ENCODE measurements around the gene PHETA1. TPM values are rescaled to one million over a fixed set of nuclear protein-coding genes. Genes with fewer than 3 reads are reported as not detected.
"Not testable (repeated sequence)": the region's sequence is repeated elsewhere in the genome, so short reads cannot be mapped to it uniquely, and the experiment has no call there.

PHETA1 gene
- total and polyA plus RNA-seq, 11 donors = 12.8 to 48.7 (median 24.5) TPM

DNA sequence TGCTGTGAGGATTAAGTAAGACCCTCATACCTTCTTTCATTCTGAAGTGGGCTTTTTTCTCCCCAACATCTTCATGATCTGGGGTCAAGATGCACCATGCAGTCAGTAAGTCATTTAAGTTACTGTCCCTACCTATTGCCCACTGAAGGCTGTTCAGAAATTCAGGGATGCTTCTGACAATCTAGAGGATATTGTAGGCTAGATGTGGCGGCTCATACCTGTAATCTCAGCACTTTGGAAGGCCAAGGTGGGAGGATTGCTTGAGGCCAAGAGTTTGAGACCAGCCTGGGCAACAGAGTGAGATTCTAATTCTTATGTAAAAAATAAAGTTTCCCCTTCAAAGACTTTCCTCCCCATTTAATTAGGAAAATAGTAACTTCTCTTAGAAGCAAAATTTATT, 28.7 kb downstream of the PHETA1 start:
- Histone ChIP-seq H3K4me1 (no peaks in the 10 kb centered on the region), H3K9me3 (peaks cover 0 to 5% (median 0%) of the 10 kb centered on the region in 12 donors), H3K4me3 (no peak overlapping the region), H3K27ac (no peak overlapping the region), H3K36me3 (no peaks in the 10 kb centered on the region), H3K27me3 (no peaks in the 10 kb centered on the region)
- DNase-seq (no peak), ATAC-seq (no peak)
- WGBS, 4 donors = 83 to 100% (median 88%) methylated on average over 1 of the region's 1 CpG
- TF ChIP-seq, protein P1, sequence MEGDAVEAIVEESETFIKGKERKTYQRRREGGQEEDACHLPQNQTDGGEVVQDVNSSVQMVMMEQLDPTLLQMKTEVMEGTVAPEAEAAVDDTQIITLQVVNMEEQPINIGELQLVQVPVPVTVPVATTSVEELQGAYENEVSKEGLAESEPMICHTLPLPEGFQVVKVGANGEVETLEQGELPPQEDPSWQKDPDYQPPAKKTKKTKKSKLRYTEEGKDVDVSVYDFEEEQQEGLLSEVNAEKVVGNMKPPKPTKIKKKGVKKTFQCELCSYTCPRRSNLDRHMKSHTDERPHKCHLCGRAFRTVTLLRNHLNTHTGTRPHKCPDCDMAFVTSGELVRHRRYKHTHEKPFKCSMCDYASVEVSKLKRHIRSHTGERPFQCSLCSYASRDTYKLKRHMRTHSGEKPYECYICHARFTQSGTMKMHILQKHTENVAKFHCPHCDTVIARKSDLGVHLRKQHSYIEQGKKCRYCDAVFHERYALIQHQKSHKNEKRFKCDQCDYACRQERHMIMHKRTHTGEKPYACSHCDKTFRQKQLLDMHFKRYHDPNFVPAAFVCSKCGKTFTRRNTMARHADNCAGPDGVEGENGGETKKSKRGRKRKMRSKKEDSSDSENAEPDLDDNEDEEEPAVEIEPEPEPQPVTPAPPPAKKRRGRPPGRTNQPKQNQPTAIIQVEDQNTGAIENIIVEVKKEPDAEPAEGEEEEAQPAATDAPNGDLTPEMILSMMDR (IDR thresholded peaks at IDR 0.05) = no peak
- no peak for TF ChIP-seq POLR2A (IDR thresholded peaks at IDR 0.05)
- intact Hi-C loops (cut with DNase I) = no loop called here

DNA sequence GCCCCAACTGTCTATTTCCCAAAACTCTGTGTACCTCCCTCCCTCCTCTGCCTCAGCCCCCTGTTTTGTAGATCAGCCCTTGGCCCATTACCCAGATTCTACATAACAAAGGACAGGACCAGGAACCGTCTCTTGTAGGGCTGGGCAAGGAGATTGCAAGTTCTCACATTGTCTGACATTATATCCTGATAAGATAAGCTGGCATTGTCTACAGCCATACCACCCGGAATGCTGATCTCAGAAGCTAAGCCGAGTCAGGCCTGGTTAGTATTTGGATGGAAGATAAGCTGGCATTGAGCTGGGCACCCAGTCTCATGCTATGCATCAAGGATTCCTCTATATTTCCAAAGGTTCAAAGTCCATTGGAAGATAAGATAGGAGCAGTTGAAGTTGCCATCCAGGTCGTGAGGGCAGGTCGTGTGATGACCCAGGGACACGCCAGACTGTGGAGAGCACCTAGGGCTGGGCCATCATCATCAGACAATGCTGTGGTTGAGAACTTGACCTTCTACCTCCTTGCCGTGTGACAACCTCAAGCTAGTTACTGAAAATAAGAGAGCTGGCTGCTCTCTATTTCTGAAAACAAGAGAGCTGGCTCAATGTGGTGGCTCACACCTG, 29.5 kb downstream of the PHETA1 start:
- no peak overlapping the region for H3K4me3 ChIP-seq
- peaks cover 0 to 5% (median 0%) of the 10 kb centered on the region in 12 donors for H3K9me3 ChIP-seq
- intact Hi-C loops (cut with DNase I) = no loop called here
- no peaks in the 10 kb centered on the region for H3K4me1 ChIP-seq
- DNase-seq = no peak
- H3K27ac ChIP-seq = no peak overlapping the region
- no peaks in the 10 kb centered on the region for H3K27me3 ChIP-seq
- 47 to 62% (median 52%) methylated on average over 7 of the region's 7 CpGs for WGBS, 4 donors
- ATAC-seq = no peak
- no peaks in the 10 kb centered on the region for H3K36me3 ChIP-seq
- TF ChIP-seq POLR2A (IDR thresholded peaks at IDR 0.05) = no peak
- TF ChIP-seq, protein P1 (IDR thresholded peaks at IDR 0.05) = no peak

DNA sequence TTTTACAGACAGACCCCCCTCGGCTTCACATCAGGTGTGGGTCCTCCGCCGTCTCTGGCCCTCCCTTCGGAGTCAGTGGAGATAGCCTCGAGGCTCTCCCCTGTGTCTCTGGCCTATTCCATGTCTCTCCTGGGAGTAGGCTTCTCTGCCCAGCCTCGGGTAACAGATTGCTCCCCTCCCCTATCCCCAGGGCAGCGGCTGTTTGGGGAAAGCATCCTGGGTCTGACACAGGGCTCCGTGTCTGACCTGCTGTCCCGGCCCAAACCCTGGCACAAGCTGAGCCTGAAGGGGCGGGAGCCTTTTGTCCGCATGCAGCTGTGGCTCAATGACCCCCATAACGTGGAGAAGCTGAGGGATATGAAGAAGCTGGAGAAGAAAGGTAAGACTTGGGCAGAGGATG, 30.8 kb downstream of the PHETA1 start:
- DNase-seq (no peak), ATAC-seq (no peak)
- H3K27me3 ChIP-seq = no peaks in the 10 kb centered on the region
- no peaks in the 10 kb centered on the region for H3K36me3 ChIP-seq
- peaks cover 0 to 3% (median 0%) of the 10 kb centered on the region in 12 donors for H3K9me3 ChIP-seq
- 84 to 86% (median 84%) methylated on average over 12 of the region's 12 CpGs for WGBS, 4 donors
- intact Hi-C loops (cut with DNase I) = no loop called here
- TF ChIP-seq POLR2A (IDR thresholded peaks at IDR 0.05) = no peak
- TF ChIP-seq, protein P1 (IDR thresholded peaks at IDR 0.05) = no peak
- no peak overlapping the region for H3K27ac ChIP-seq
- H3K4me1 ChIP-seq = no peaks in the 10 kb centered on the region
- no peak overlapping the region for H3K4me3 ChIP-seq

DNA sequence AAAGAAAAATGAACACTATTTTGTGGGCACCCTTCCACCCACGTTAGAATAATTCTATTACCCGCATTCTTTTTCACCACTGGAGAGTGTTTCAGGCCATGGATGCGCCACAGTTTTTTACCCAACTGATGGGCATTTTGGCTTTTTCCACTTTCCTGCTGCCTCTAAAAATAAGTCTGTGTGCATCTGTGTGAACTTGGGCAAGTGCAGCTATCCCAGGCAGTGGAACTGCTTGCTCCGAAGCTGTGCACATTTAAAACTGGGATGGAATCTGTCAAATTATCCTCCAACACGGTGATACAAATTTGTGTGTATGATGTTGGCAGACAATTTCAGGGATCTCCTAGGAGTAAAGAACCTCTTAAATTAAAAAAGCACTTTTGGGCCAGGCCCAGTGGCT, 31.5 kb downstream of the PHETA1 start:
- intact Hi-C loops (cut with DNase I) = no loop called here
- Histone ChIP-seq H3K27ac (no peak overlapping the region), H3K27me3 (no peaks in the 10 kb centered on the region), H3K9me3 (no peaks in the 10 kb centered on the region), H3K4me1 (no peaks in the 10 kb centered on the region), H3K36me3 (no peaks in the 10 kb centered on the region), H3K4me3 (no peak overlapping the region)
- DNase-seq (no peak), ATAC-seq (no peak)
- 87 to 93% (median 90%) methylated on average over 5 of the region's 5 CpGs for WGBS, 4 donors
- TF ChIP-seq POLR2A (IDR thresholded peaks at IDR 0.05) = no peak
- TF ChIP-seq, protein P1 (IDR thresholded peaks at IDR 0.05) = no peak

DNA sequence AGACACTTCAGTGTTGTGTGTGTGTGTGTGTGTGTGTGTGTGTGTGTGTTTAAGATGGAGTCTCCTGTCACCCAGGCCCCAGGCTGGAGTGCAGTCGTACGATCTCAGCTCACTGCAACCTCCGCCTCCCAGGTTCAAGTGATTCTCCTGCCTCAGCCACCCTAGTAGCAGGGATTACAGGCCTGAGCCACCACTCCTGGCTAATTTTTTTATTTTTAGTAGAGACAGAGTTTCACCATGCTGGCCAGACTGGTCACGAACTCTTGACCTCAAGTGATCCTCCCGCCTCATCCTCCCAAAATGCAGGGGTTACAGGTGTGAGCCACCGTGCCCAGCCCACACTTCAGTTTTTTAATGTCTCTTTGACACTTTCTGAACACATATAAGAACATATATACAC, 32.5 kb downstream of the PHETA1 start:
- H3K27me3 ChIP-seq; DNase-seq; H3K27ac ChIP-seq; ATAC-seq; H3K9me3 ChIP-seq; intact Hi-C loops (cut with DNase I); H3K4me3 ChIP-seq; H3K4me1 ChIP-seq; H3K36me3 ChIP-seq: not testable (repeated sequence)
- WGBS, 4 donors = 82 to 93% (median 87%) methylated on average over 6 of the region's 6 CpGs
